Neutrophil (primary cell): ENCODE data around the gene LOXL1.

Experiments
- H3K27ac ChIP-seq: fragments of 200-600 bp; sonication (generic); 2 replicates; pipeline ENCODE4 v1.5.1; 2016; ENCODE audit warnings: mild to moderate bottlenecking, moderate library complexity
- H3K27me3 ChIP-seq: fragments of 200-600 bp; sonication (generic); 2 replicates; pipeline ENCODE4 v1.6.0; 2016; ENCODE audit warnings: mild to moderate bottlenecking
- H3K36me3 ChIP-seq: fragments of 200-600 bp; sonication (generic); 2 replicates; pipeline ENCODE4 v1.5.1; 2017
- H3K4me1 ChIP-seq, 2 experiments: fragments of 200-600 bp in 1 of 2; sonication (generic) in 1 of 2; 1 replicate in 1 of 2; 2 replicates in 1 of 2; pipeline versions ENCODE4 v1.5.1 to v1.6.1; 2013 to 2016; ENCODE audit warnings: low read depth in 1 of 2, low read length in 1 of 2, mild to moderate bottlenecking in 1 of 2, moderate library complexity in 1 of 2; ENCODE audit not compliant: control insufficient read depth in 1 of 2, insufficient read depth in 1 of 2
- H3K4me3 ChIP-seq, 2 experiments: fragments of 200-600 bp in 1 of 2; sonication (generic) in 1 of 2; 1 replicate in 1 of 2; 2 replicates in 1 of 2; pipeline ENCODE4 v1.5.1; 2013 to 2016; ENCODE audit warnings: low read depth in 1 of 2, low read length in 1 of 2, mild to moderate bottlenecking in 1 of 2, moderate library complexity in 1 of 2
- H3K9me3 ChIP-seq: fragments of 200-600 bp; sonication (generic); 2 replicates; pipeline ENCODE4 v1.5.1; 2016
- TF ChIP-seq, protein P1 (sequence below): fragments of 200-600 bp; sonication (generic); IDR thresholded peaks from 2 replicates; pipeline ENCODE4 v1.5.1; 2016; ENCODE audit warnings: antibody characterized with exemption

LOXL1 gene

GRCh38 chr15:73991726-73992593 lies 65.7 kb downstream of the LOXL1 start, which contains the start of gene STOML1:
STOML1 (minus strand) TSS chr15:73992295; CDS start chr15:73992223, 72 bp downstream.
- no peaks in the 10 kb centered on the region for H3K27me3 ChIP-seq
- TF ChIP-seq, protein P1, sequence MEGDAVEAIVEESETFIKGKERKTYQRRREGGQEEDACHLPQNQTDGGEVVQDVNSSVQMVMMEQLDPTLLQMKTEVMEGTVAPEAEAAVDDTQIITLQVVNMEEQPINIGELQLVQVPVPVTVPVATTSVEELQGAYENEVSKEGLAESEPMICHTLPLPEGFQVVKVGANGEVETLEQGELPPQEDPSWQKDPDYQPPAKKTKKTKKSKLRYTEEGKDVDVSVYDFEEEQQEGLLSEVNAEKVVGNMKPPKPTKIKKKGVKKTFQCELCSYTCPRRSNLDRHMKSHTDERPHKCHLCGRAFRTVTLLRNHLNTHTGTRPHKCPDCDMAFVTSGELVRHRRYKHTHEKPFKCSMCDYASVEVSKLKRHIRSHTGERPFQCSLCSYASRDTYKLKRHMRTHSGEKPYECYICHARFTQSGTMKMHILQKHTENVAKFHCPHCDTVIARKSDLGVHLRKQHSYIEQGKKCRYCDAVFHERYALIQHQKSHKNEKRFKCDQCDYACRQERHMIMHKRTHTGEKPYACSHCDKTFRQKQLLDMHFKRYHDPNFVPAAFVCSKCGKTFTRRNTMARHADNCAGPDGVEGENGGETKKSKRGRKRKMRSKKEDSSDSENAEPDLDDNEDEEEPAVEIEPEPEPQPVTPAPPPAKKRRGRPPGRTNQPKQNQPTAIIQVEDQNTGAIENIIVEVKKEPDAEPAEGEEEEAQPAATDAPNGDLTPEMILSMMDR = peak; percentile 100
- H3K27ac ChIP-seq = peak within 1 kb of the TSS; percentile 91
- H3K36me3 ChIP-seq = no peaks in the 10 kb centered on the region
- H3K4me1 ChIP-seq = peaks cover 52% of the 10 kb centered on the region in 2 experiments
- no peaks in the 10 kb centered on the region for H3K9me3 ChIP-seq
- peak within 1 kb of the TSS; percentile 80 to 97 for H3K4me3 ChIP-seq

- Histone ChIP-seq H3K27ac (peak overlapping the region; percentile 91), H3K4me3 (peak overlapping the region; percentile 80 to 97), H3K36me3 (no peaks in the 10 kb centered on the region), H3K27me3 (no peaks in the 10 kb centered on the region), H3K4me1 (peaks cover 58% of the 10 kb centered on the region in 2 experiments), H3K9me3 (no peaks in the 10 kb centered on the region)
- TF ChIP-seq, protein P1 = no peak
These were observed 66.3 kb downstream of the LOXL1 start for GRCh38 chr15:73992594-73992898.

DNA sequence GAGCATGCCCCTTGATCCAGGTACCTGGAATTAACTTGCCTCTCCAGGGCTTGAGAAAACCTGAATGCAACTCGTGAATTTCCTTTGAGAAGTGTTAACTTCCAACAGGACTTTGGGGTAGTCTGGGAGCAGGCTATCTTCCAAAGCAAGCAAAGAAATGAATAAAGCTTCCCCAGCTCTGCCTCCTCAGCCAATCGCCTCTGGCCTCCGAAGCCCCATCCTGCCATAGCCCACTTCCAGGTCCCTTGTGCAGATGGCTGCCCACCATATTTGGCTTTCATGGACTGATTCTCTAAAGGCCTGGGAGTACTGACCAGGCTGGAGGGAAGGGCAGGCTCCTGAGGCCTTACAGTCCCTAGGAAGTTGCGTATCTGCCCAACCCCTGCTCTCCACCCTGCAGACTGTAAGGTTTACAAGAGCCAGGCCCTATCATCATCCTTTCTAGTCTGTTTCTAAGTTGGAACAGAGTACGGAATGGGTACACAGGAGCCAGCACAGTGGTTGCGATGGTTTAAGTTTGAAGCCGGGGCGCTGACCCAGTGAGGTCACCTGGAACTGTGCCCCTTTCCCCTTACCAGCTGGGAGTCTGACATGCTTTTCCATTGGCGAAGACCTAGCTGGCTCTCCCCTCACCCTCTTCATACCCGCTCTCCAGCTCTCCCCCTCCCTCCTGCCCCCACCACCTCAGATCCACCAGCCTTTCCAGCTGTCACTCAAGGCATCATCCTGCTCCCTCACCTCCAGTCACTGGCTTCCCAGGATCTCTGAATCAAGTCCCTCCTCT lies 67.1 kb downstream of the LOXL1 start:
- Histone ChIP-seq H3K4me3 (peak overlapping the region; percentile 70 to 97), H3K9me3 (no peaks in the 10 kb centered on the region), H3K27me3 (no peaks in the 10 kb centered on the region), H3K4me1 (peaks cover 63 to 64% of the 10 kb centered on the region in 2 experiments), H3K36me3 (peaks cover 7% of the 10 kb centered on the region), H3K27ac (peak overlapping the region; percentile 91)
- TF ChIP-seq, protein P1 = no peak

DNA sequence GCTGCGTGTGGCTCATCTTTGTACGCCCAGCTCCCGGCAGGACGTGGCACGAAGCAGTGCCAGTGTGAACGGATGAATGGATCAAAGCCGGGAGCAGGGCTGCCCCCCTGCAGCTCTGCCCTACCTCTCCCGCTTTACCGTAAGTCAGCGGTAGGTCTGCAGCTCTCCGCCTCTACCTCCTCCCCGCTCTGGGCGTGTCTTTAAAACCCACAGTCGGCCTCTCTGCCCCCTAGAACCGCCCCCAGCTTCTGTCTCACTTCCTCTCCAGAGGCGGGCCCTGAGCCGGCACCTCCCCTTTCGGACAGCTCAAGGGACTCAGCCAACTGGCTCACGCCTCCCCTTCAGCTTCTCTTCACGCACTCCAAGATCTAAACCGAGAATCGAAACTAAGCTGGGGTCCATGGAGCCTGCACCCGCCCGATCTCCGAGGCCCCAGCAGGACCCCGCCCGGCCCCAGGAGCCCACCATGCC lies 68.2 kb downstream of the LOXL1 start, which contains the start of gene PML:
Gene PML, plus strand, starts transcription at position 304 of the 471 bp plus-strand sequence. Its CDS starts 97 bp downstream, at position 401.
- Histone ChIP-seq H3K9me3 (no peaks in the 10 kb centered on the region), H3K4me1 (peaks cover 63 to 64% of the 10 kb centered on the region in 2 experiments), H3K4me3 (peak within 1 kb of the TSS; percentile 70 to 85), H3K27ac (peak within 1 kb of the TSS; percentile 91), H3K36me3 (peaks cover 17% of the 10 kb centered on the region), H3K27me3 (no peaks in the 10 kb centered on the region)
- TF ChIP-seq, protein P1 = peak; percentile 55

DNA sequence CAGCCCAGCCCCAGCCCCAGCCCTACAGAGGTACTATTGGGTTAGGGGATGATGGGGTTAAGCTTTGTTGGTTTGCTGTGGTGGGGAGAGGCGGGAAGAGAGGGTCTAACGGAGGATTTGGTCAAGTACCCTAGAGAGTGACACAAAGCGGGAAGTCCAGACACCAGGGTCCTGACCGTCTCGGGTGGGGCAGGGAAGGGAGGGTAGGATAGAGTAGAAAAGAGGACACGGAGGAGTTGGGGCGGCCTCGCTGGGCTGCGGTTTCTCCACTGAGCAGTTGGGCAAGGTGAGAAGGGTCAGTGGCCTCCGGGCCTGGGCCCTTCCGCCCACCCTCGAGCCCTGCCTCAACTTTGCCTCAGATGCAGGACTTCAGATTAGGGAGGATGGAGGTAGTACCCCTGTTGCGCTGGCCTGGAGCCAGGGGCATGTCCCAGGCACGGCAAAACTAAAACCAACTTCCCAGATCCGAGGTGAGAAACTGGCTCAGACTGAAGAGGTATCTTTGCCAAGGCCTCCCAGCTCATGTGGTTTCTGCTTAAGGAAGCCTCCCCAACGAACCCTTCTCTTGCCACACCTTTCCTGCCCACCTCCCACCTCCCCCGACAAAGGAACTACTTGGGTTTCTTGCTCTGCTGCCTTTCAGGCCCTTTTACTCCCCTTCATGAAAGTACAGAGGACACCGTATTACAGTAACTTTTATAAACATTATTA lies 68.8 kb downstream of the LOXL1 start:
- Histone ChIP-seq H3K9me3 (no peaks in the 10 kb centered on the region), H3K4me1 (peaks cover 63 to 64% of the 10 kb centered on the region in 2 experiments), H3K27ac (peak overlapping the region; percentile 91), H3K27me3 (no peaks in the 10 kb centered on the region), H3K36me3 (peaks cover 18% of the 10 kb centered on the region), H3K4me3 (peak overlapping the region; percentile 70 to 85)
- TF ChIP-seq, protein P1 = no peak
